Measurements from ENCODE around the gene GPR78.

Gene GPR78

DNA sequence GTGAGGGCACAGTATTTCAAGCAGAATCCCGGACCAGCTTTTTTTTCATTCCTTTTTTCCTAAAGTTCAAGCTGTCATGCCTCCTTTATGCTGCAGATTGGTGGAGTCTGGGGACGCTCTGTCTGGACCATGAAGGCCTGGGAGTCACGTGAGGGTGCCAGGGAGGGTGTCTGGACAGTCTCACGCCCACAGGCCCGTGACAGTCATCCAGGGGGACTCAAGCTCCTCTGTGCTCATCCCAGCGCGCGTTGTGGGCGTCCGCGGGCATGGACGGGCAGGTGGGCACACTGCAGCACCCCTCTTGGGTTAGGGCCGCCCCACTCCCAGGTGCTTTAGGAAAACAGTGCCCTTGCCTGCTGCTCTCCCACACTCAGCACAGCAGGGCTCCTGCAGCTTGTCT lies 17.1 kb downstream of the GPR78 start:
- in situ Hi-C loops (cut with MboI; ENCODE audit: low sequenced_read_pairs, unreplicated experiment), result no loop called here
- TF ChIP-seq, protein P1, sequence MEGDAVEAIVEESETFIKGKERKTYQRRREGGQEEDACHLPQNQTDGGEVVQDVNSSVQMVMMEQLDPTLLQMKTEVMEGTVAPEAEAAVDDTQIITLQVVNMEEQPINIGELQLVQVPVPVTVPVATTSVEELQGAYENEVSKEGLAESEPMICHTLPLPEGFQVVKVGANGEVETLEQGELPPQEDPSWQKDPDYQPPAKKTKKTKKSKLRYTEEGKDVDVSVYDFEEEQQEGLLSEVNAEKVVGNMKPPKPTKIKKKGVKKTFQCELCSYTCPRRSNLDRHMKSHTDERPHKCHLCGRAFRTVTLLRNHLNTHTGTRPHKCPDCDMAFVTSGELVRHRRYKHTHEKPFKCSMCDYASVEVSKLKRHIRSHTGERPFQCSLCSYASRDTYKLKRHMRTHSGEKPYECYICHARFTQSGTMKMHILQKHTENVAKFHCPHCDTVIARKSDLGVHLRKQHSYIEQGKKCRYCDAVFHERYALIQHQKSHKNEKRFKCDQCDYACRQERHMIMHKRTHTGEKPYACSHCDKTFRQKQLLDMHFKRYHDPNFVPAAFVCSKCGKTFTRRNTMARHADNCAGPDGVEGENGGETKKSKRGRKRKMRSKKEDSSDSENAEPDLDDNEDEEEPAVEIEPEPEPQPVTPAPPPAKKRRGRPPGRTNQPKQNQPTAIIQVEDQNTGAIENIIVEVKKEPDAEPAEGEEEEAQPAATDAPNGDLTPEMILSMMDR (IDR thresholded peaks at IDR 0.05; ENCODE audit: borderline replicate concordance, control extremely low read depth, extremely low read depth, insufficient read depth, missing control alignments), result no peak
- no peak for DNase-seq (ENCODE audit: low spot score)

GRCh38 chr4:8597791-8598190 lies 17.6 kb downstream of the GPR78 start:
- no peak for DNase-seq (ENCODE audit: low spot score)
- in situ Hi-C loops (cut with MboI; ENCODE audit: low sequenced_read_pairs, unreplicated experiment), result no loop called here
- TF ChIP-seq, protein P1 (IDR thresholded peaks at IDR 0.05; ENCODE audit: borderline replicate concordance, control extremely low read depth, extremely low read depth, insufficient read depth, missing control alignments), result no peak

GRCh38 chr4:8598391-8599090 lies 18.3 kb downstream of the GPR78 start:
- TF ChIP-seq, protein P1 (IDR thresholded peaks at IDR 0.05; ENCODE audit: borderline replicate concordance, control extremely low read depth, extremely low read depth, insufficient read depth, missing control alignments), result no peak
- DNase-seq (ENCODE audit: low spot score), result no peak
- in situ Hi-C loops (cut with MboI; ENCODE audit: low sequenced_read_pairs, unreplicated experiment), result no loop called here

DNA sequence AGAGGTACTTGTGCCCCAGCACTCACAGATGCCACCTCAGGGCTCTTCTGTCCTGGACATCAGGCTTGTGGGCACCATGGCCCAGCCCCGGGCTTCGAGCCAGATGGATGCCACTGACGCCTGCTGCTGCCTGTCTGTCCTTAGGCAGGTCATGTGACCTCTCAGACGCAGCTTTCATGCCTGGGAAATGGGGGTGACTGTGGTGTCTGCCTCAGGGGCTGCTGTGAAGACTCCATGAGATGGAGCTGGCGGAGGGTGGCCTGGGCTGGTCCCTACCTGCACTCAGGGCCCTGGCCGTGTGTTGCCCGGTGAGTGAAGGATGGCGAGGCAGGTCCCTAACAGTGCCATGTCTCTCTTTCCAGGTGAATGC lies 18.9 kb downstream of the GPR78 start:
- no peak for DNase-seq (ENCODE audit: low spot score)
- in situ Hi-C loops (cut with MboI; ENCODE audit: low sequenced_read_pairs, unreplicated experiment), result no loop called here
- TF ChIP-seq, protein P1 (IDR thresholded peaks at IDR 0.05; ENCODE audit: borderline replicate concordance, control extremely low read depth, extremely low read depth, insufficient read depth, missing control alignments), result no peak

- in situ Hi-C loops (cut with MboI; ENCODE audit: low sequenced_read_pairs, unreplicated experiment), result loop anchor here (25.0 kb wide), 1 partner anchor 313 kb away; no protein-coding TSS in a partner anchor
- no peak for DNase-seq (ENCODE audit: low spot score)
- TF ChIP-seq, protein P1 (IDR thresholded peaks at IDR 0.05; ENCODE audit: borderline replicate concordance, control extremely low read depth, extremely low read depth, insufficient read depth, missing control alignments), result no peak
These were observed 19.5 kb downstream of the GPR78 start for GRCh38 chr4:8599657-8600056.

GRCh38 chr4:8600266-8600665 lies 20.1 kb downstream of the GPR78 start:
- in situ Hi-C loops (cut with MboI; ENCODE audit: low sequenced_read_pairs, unreplicated experiment), result loop anchor here (25.0 kb wide), 1 partner anchor 312 kb away; no protein-coding TSS in a partner anchor
- TF ChIP-seq, protein P1 (IDR thresholded peaks at IDR 0.05; ENCODE audit: borderline replicate concordance, control extremely low read depth, extremely low read depth, insufficient read depth, missing control alignments), result no peak
- DNase-seq (ENCODE audit: low spot score), result no peak
